Aorta (tissue), 5 donors: ENCODE measurements around the gene CROCC2. TPM values are rescaled to one million over a fixed set of nuclear protein-coding genes. Genes with fewer than 3 reads are reported as not detected.

Source experiments
- ATAC-seq: fragments of 200-7000 bp; cut with Tn5 transposase; one replicate; pipeline ENCODE4 v1.9.1; 2022; ENCODE audit warnings: moderate library complexity; ENCODE audit not compliant: low FRiP score
- DNase-seq, 2 donors: peaks; one replicate each; pipeline ENCODE4 v3.0.0-alpha.2; 2020
- H3K27ac ChIP-seq, 2 donors: one replicate each; pipeline ENCODE4 v1.5.1; 2013; ENCODE audit warnings: low read length in 2 of 2, mild to moderate bottlenecking in 2 of 2, moderate library complexity in 2 of 2, control low read depth in 1 of 2, inconsistent platforms in 1 of 2, low read depth in 1 of 2
- H3K27me3 ChIP-seq, 2 donors: one replicate each; pipeline ENCODE4 v1.6.1; 2013; ENCODE audit warnings: control low read depth in 1 of 2, low read length in 1 of 2, mild to moderate bottlenecking in 1 of 2, moderate library complexity in 1 of 2; ENCODE audit not compliant: insufficient read depth in 2 of 2, control insufficient read depth in 1 of 2
- H3K36me3 ChIP-seq, 2 donors: one replicate each; pipeline ENCODE4 v1.6.1; 2013; ENCODE audit warnings: control low read depth in 1 of 2, low read length in 1 of 2, mild to moderate bottlenecking in 1 of 2; ENCODE audit not compliant: insufficient read depth in 2 of 2, control insufficient read depth in 1 of 2
- H3K4me1 ChIP-seq, 2 donors: one replicate each; pipeline ENCODE4 v1.6.1; 2013; ENCODE audit warnings: low read length in 2 of 2, control low read depth in 1 of 2, mild to moderate bottlenecking in 1 of 2, moderate library complexity in 1 of 2; ENCODE audit not compliant: insufficient read depth in 2 of 2, control insufficient read depth in 1 of 2
- H3K4me3 ChIP-seq, 2 donors: one replicate each; pipeline ENCODE4 v1.5.1; 2013; ENCODE audit warnings: low read length in 2 of 2, control low read depth in 1 of 2, mild to moderate bottlenecking in 1 of 2
- H3K9me3 ChIP-seq: one replicate; pipeline ENCODE4 v1.6.1; 2013; ENCODE audit warnings: mild to moderate bottlenecking, low read length; ENCODE audit not compliant: control insufficient read depth
- WGBS, 2 donors: extraction: QIAGEN DNeasy Blood & Tissue Kit; methylation state at CpG; one replicate each; pipeline ENCODE4 v1.1.7; 2013; 5-methylcytosine and 5-hydroxymethylcytosine counted together
- intact Hi-C, 2 donors: fragments of 100-400 bp; cut with DNase I; formaldehyde crosslinking; loops; one replicate each; pipeline versions ENCODE4 v1.14.2 to v1.15.0; 2022
- polyA plus RNA-seq, 2 donors: library from polyadenylated mRNA; stranded (reverse); fragments of 200-250 nt; gene quantifications; one replicate each; pipeline ENCODE4 v1.2.3, GENCODE V29; 2013
- total RNA-seq, 2 donors: library from RNA; stranded (reverse); fragmentation: NEBNext Ultra II Directional; extraction: Animal tissue kit (Norgen Biotek cat#: 25700); gene quantifications; one replicate each; pipeline ENCODE4 v1.2.1, GENCODE V29; 2021
- donor health status: healthy with polysubstance abuse.
- donor health status: Bipolar disorder and iron deficiency.
- donor health status: DM: no; HTN: no; CAD: no.
- donor health status: DM: no; HTN: no; CAD: no.
- donor health status: DM: yes; HTN: yes; CAD: no.

CROCC2 gene
- total and polyA plus RNA-seq, 4 donors = 0.13 to 0.45 TPM; not detected in 2

DNA sequence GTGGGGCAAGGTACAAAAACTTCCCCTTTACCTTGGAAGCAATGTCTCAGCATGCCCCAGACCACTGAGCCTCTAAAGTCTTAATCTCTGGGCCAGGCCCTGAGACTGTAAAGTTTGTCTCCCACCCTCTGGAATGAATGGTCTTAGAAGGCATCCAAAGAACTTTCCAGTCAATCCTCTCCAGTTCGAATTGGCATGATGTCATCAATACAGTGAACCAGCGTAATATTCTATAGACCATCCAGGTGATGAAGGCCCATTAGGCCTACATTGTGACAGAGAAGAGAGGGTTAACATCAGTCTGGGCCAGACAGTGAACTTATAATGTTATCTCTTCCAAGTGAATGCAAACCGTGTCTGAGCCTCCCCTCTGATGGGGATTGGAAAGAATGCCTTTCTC is 21.4 kb upstream of the CROCC2 start:
- intact Hi-C loops = no loop called here
- no peaks in the 10 kb centered on the region for H3K9me3 ChIP-seq
- H3K36me3 ChIP-seq = no peaks in the 10 kb centered on the region
- no peak overlapping the region for H3K27ac ChIP-seq
- no peak overlapping the region for H3K4me3 ChIP-seq
- H3K4me1 ChIP-seq = no peaks in the 10 kb centered on the region
- ATAC-seq (no peak), DNase-seq (no peak)
- WGBS, 2 donors = 72 to 79% methylated on average over 3 of the region's 3 CpGs
- no peaks in the 10 kb centered on the region for H3K27me3 ChIP-seq

DNA sequence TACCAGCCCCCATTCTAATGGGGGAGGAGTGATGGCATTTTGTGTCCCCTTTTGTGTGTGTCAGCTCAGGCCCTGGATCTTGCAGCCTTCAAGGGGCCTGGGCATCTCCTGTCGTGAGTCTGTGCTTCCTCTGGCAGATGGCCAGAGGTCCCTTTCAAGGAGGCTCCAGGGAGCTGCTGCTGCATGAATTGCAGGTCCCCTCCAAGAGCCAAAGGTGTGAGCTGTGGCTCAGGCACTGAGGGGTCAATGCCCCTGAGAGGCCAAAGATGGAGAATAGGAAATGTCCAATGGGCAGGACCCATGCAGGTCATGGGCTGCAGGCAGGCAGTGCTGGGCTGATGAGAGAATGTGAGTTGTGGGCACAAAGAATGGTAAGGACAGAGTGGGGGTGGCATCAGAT is 20.6 kb upstream of the CROCC2 start:
- Histone ChIP-seq H3K4me1 (no peaks in the 10 kb centered on the region), H3K27me3 (no peaks in the 10 kb centered on the region), H3K9me3 (no peaks in the 10 kb centered on the region), H3K36me3 (no peaks in the 10 kb centered on the region), H3K27ac (no peak overlapping the region), H3K4me3 (no peak overlapping the region)
- intact Hi-C loops = no loop called here
- no peak for ATAC-seq
- no peak for DNase-seq
- WGBS, 2 donors = 42 to 72% methylated on average over 1 of the region's 1 CpG

- no peak overlapping the region for H3K4me3 ChIP-seq
- H3K27me3 ChIP-seq = no peaks in the 10 kb centered on the region
- H3K36me3 ChIP-seq = no peaks in the 10 kb centered on the region
- ATAC-seq (no peak), DNase-seq (no peak)
- WGBS, 2 donors = 85 to 86% methylated on average over 5 of the region's 5 CpGs
- no peaks in the 10 kb centered on the region for H3K4me1 ChIP-seq
- intact Hi-C loops = no loop called here
- H3K9me3 ChIP-seq = no peaks in the 10 kb centered on the region
- no peak overlapping the region for H3K27ac ChIP-seq
Observed at GRCh38 chr2:240886023-240886565, 20.0 kb upstream of the CROCC2 start.

DNA sequence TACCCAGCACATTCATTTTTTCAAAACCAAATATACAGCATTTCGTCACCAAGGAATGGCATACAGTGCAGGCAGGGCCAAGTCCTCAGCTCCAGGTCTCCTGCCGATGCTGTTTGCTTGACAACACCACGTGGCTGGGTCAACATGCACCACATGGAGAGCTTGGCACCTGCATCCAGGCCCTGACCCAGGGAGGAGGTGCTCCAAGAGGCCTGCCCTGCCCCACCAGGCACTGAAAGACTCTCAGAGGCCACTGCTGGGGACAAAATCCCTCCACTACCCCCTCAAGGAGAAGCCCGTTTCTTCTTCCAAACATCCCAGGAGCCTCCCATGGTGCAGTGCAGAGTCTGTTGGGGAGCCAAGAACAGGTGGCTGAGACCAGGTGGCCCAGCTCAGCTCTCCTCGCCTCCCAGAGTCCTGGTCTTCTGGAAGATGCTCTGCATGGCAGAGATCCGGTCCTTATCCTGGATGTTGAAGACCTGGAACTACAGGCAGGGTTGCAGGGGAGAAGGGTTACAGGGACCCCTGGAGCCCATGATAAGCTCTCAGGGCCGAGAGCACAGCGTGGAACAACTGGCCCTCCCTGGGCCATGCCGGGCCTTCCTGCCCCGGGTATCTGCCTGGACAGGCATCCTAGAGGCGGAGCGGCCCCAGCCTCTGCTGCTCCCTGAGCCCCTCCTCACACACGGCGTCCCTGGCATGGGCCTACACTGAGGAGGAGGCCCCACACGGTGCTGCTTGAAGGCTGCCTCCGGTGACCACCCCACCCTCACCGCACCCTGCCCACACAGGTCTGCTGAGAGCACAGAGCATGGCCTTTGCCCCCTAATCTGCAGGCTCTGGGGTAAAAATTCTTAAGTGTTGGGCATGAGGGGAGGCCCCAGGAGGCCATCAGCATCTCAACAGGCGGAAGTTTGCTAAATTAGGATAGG is 19.2 kb upstream of the CROCC2 start:
- WGBS, 2 donors = 80 to 86% methylated on average over 18 of the region's 18 CpGs
- ATAC-seq (no peak), DNase-seq (peak in 1 of 2 donors; percentile 32)
- H3K4me1 ChIP-seq = no peaks in the 10 kb centered on the region
- intact Hi-C loops = no loop called here
- no peaks in the 10 kb centered on the region for H3K36me3 ChIP-seq
- H3K4me3 ChIP-seq = no peak overlapping the region
- no peaks in the 10 kb centered on the region for H3K9me3 ChIP-seq
- no peaks in the 10 kb centered on the region for H3K27me3 ChIP-seq
- no peak overlapping the region for H3K27ac ChIP-seq

GRCh38 chr2:240887631-240888030 is 18.5 kb upstream of the CROCC2 start:
- H3K9me3 ChIP-seq = no peaks in the 10 kb centered on the region
- 86 to 87% methylated on average over 4 of the region's 4 CpGs for WGBS, 2 donors
- intact Hi-C loops = no loop called here
- no peak overlapping the region for H3K27ac ChIP-seq
- H3K36me3 ChIP-seq = no peaks in the 10 kb centered on the region
- H3K4me1 ChIP-seq = no peaks in the 10 kb centered on the region
- H3K27me3 ChIP-seq = no peaks in the 10 kb centered on the region
- no peak overlapping the region for H3K4me3 ChIP-seq
- ATAC-seq (no peak), DNase-seq (no peak)

- intact Hi-C loops = no loop called here
- H3K27ac ChIP-seq = no peak overlapping the region
- DNase-seq (peak in 1 of 2 donors; percentile 36), ATAC-seq (no peak)
- WGBS, 2 donors = 88 to 92% methylated on average over 32 to 37 of the region's 37 CpGs
- H3K36me3 ChIP-seq = no peaks in the 10 kb centered on the region
- H3K27me3 ChIP-seq = no peaks in the 10 kb centered on the region
- H3K4me3 ChIP-seq = no peak overlapping the region
- no peaks in the 10 kb centered on the region for H3K4me1 ChIP-seq
- H3K9me3 ChIP-seq = no peaks in the 10 kb centered on the region
Observed at GRCh38 chr2:240888130-240888889, 17.8 kb upstream of the CROCC2 start.

GRCh38 chr2:240888890-240889573 is 17.1 kb upstream of the CROCC2 start:
- no peaks in the 10 kb centered on the region for H3K27me3 ChIP-seq
- 83 to 93% methylated on average over 11 of the region's 11 CpGs for WGBS, 2 donors
- ATAC-seq = no peak

More at GRCh38 chr2:240888890-240889573, 17.1 kb upstream of the CROCC2 start:
- intact Hi-C loops = no loop called here
- DNase-seq = no peak
- H3K27ac ChIP-seq = no peak overlapping the region
- no peak overlapping the region for H3K4me3 ChIP-seq
- no peaks in the 10 kb centered on the region for H3K4me1 ChIP-seq
- no peaks in the 10 kb centered on the region for H3K9me3 ChIP-seq
- H3K36me3 ChIP-seq = no peaks in the 10 kb centered on the region
